GM12878 (cell line): ENCODE measurements around the gene VRK3. TPM values are rescaled to one million over a fixed set of nuclear protein-coding genes. Genes with fewer than 3 reads are reported as not detected.

Experiments
- EZH2 ChIP-seq: IDR thresholded peaks from 2 replicates; pipeline ENCODE4 v1.6.1; 2012; ENCODE audit warnings: low read depth, mild to moderate bottlenecking, control low read depth, inconsistent platforms, low read length, borderline replicate concordance; ENCODE audit not compliant: control insufficient read depth
- MEF2A ChIP-seq: IDR thresholded peaks from 2 replicates; pipeline ENCODE4 v1.6.1; 2011; ENCODE audit warnings: low read depth, mild to moderate bottlenecking, low read length, moderate library complexity; ENCODE audit not compliant: insufficient read depth
- NR2C1 ChIP-seq: fragments of 450-650 bp; IDR thresholded peaks from 2 replicates; pipeline ENCODE4 v1.6.1; 2017; ENCODE audit warnings: antibody characterized with exemption, mild to moderate bottlenecking, moderate library complexity
- NRF1 ChIP-seq: conservative IDR thresholded peaks from 2 replicates; pipeline ENCODE4 v1.6.1; 2011; ENCODE audit warnings: mild to moderate bottlenecking, low read depth, low read length, improper control_type of control experiment
- POLR2AphosphoS5 ChIP-seq: IDR thresholded peaks from 2 replicates; pipeline ENCODE4 v1.6.1; 2011; ENCODE audit warnings: mild to moderate bottlenecking, low read length, inconsistent platforms
- RB1 ChIP-seq: fragments of 450-650 bp; formaldehyde crosslinking; IDR thresholded peaks from 2 replicates; pipeline ENCODE4 v1.6.1; 2017; ENCODE audit warnings: mild to moderate bottlenecking, borderline replicate concordance
- RBBP5 ChIP-seq: fragments of 200-600 bp; sonication (generic); conservative IDR thresholded peaks from 2 replicates; pipeline ENCODE4 v1.6.1; 2016
- SIN3A ChIP-seq: IDR thresholded peaks from 2 replicates; pipeline ENCODE4 v1.6.1; 2012; ENCODE audit warnings: low read depth, low read length, improper control_type of control experiment
- TCF3 ChIP-seq: IDR thresholded peaks from 2 replicates; pipeline ENCODE4 v1.6.1; 2012; ENCODE audit warnings: low read depth, mild to moderate bottlenecking, low read length, borderline replicate concordance; ENCODE audit not compliant: insufficient read depth
- polyA plus RNA-seq, 11 experiments: library from polyadenylated mRNA; depleted of rRNA in 4 of 11; unstranded in 6 of 11; stranded (reverse) in 5 of 11; fragments of >200 nt; fragmentation: Nextera tagmentation in 4 of 11; fragmentation: Illumina TruSeq in 1 of 11; extraction: Ambion mirVana in 4 of 11; extraction: Trizol in 1 of 11; gene quantifications; 1 replicate in 1 of 11; 2 replicates in 10 of 11; pipeline versions ENCODE4 v1.2.1 to v1.2.3, GENCODE V29; 2011 to 2016; ENCODE audit warnings: inconsistent platforms in 2 of 11, missing spikeins in 2 of 11, low read depth in 1 of 11
- total RNA-seq, 4 experiments: library from RNA; depleted of rRNA in 3 of 4; stranded (reverse); fragments of >200 nt in 3 of 4; fragmentation: Illumina TruSeq in 1 of 4; extraction: Trizol in 1 of 4; gene quantifications; 2 replicates each; pipeline versions ENCODE4 v1.2.1 to v1.2.3, GENCODE V29; 2013 to 2021
- TF ChIP-seq, protein P1 (sequence below): fragments of 450-650 bp; IDR thresholded peaks from 2 replicates; pipeline ENCODE4 v1.6.1; 2016; ENCODE audit warnings: mild to moderate bottlenecking
- TF ChIP-seq, protein P2 (sequence below): IDR thresholded peaks from 2 replicates; pipeline ENCODE4 v1.6.1; 2012; ENCODE audit warnings: low read depth, low read length, improper control_type of control experiment
- TF ChIP-seq, protein P3 (sequence below): IDR thresholded peaks from 2 replicates; pipeline ENCODE4 v1.6.1; 2011; ENCODE audit warnings: borderline replicate concordance, low read depth, mild to moderate bottlenecking, moderate library complexity, mixed read lengths, low read length; ENCODE audit not compliant: insufficient read depth; ENCODE audit errors: extremely low read length
- TF ChIP-seq, protein P4 (sequence below): IDR thresholded peaks from 2 replicates; pipeline ENCODE4 v1.6.1; 2011; ENCODE audit warnings: low read depth, low read length, improper control_type of control experiment, borderline replicate concordance
- TF ChIP-seq, protein P5 (sequence below): fragments of 450-650 bp; formaldehyde crosslinking; IDR thresholded peaks from 2 replicates; pipeline ENCODE4 v1.4.0; 2020; ENCODE audit warnings: mild to moderate bottlenecking, moderate library complexity
- TF ChIP-seq, protein P6 (sequence below): IDR thresholded peaks from 2 replicates; pipeline ENCODE4 v1.6.1; 2012; ENCODE audit warnings: low read length, inconsistent platforms
- TF ChIP-seq, protein P7 (sequence below): fragments of 450-650 bp; IDR thresholded peaks from 2 replicates; pipeline ENCODE4 v1.6.1; 2018; ENCODE audit warnings: borderline replicate concordance, mild to moderate bottlenecking; ENCODE audit not compliant: partially characterized antibody

The VRK3 gene
- total and polyA plus RNA-seq, 10 of the 15 experiments (the other 5 are each of a cell fraction or from before 2014, with no cell fraction given) = 17.3 to 61.9 (median 35.5) TPM

DNA sequence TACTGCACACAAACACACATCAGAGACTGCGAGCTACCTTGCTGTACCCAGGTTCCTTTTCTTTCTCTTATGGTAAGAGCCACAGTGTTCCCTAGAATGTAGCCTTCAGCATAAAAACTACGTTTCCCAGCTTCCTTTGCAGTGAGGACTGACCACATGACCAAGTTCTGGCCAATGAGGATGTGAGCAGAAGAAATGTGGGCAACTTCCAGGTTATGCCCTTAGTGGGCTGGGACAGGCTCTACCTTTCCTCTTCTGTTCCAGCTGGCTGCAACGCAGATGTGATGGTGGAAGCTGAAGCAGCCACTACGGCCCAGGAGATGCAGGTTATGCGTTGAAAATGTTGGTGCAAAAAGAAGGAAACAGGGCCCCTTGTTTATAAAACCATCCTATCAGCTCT lies 27.5 kb downstream of the VRK3 start (continued):
- TF ChIP-seq TCF3 = no peak
- TF ChIP-seq, protein P1, sequence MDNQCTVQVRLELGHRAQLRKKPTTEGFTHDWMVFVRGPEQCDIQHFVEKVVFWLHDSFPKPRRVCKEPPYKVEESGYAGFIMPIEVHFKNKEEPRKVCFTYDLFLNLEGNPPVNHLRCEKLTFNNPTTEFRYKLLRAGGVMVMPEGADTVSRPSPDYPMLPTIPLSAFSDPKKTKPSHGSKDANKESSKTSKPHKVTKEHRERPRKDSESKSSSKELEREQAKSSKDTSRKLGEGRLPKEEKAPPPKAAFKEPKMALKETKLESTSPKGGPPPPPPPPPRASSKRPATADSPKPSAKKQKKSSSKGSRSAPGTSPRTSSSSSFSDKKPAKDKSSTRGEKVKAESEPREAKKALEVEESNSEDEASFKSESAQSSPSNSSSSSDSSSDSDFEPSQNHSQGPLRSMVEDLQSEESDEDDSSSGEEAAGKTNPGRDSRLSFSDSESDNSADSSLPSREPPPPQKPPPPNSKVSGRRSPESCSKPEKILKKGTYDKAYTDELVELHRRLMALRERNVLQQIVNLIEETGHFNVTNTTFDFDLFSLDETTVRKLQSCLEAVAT = no peak
- TF ChIP-seq, protein P2, sequence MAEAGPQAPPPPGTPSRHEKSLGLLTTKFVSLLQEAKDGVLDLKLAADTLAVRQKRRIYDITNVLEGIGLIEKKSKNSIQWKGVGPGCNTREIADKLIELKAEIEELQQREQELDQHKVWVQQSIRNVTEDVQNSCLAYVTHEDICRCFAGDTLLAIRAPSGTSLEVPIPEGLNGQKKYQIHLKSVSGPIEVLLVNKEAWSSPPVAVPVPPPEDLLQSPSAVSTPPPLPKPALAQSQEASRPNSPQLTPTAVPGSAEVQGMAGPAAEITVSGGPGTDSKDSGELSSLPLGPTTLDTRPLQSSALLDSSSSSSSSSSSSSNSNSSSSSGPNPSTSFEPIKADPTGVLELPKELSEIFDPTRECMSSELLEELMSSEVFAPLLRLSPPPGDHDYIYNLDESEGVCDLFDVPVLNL = no peak
- TF ChIP-seq RBBP5 = no peak
- no peak for TF ChIP-seq RB1
- TF ChIP-seq, protein P3, sequence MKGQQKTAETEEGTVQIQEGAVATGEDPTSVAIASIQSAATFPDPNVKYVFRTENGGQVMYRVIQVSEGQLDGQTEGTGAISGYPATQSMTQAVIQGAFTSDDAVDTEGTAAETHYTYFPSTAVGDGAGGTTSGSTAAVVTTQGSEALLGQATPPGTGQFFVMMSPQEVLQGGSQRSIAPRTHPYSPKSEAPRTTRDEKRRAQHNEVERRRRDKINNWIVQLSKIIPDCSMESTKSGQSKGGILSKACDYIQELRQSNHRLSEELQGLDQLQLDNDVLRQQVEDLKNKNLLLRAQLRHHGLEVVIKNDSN = peak; percentile 81
- TF ChIP-seq NR2C1 = peak; percentile 67
- TF ChIP-seq, protein P4, sequence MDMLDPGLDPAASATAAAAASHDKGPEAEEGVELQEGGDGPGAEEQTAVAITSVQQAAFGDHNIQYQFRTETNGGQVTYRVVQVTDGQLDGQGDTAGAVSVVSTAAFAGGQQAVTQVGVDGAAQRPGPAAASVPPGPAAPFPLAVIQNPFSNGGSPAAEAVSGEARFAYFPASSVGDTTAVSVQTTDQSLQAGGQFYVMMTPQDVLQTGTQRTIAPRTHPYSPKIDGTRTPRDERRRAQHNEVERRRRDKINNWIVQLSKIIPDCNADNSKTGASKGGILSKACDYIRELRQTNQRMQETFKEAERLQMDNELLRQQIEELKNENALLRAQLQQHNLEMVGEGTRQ = peak; percentile 60
- TF ChIP-seq, protein P5, sequence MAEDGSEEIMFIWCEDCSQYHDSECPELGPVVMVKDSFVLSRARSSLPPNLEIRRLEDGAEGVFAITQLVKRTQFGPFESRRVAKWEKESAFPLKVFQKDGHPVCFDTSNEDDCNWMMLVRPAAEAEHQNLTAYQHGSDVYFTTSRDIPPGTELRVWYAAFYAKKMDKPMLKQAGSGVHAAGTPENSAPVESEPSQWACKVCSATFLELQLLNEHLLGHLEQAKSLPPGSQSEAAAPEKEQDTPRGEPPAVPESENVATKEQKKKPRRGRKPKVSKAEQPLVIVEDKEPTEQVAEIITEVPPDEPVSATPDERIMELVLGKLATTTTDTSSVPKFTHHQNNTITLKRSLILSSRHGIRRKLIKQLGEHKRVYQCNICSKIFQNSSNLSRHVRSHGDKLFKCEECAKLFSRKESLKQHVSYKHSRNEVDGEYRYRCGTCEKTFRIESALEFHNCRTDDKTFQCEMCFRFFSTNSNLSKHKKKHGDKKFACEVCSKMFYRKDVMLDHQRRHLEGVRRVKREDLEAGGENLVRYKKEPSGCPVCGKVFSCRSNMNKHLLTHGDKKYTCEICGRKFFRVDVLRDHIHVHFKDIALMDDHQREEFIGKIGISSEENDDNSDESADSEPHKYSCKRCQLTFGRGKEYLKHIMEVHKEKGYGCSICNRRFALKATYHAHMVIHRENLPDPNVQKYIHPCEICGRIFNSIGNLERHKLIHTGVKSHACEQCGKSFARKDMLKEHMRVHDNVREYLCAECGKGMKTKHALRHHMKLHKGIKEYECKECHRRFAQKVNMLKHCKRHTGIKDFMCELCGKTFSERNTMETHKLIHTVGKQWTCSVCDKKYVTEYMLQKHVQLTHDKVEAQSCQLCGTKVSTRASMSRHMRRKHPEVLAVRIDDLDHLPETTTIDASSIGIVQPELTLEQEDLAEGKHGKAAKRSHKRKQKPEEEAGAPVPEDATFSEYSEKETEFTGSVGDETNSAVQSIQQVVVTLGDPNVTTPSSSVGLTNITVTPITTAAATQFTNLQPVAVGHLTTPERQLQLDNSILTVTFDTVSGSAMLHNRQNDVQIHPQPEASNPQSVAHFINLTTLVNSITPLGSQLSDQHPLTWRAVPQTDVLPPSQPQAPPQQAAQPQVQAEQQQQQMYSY (CRISPR knock-in tag) = no peak
- no peak for TF ChIP-seq POLR2AphosphoS5
- TF ChIP-seq EZH2 = no peak
- TF ChIP-seq, protein P6, sequence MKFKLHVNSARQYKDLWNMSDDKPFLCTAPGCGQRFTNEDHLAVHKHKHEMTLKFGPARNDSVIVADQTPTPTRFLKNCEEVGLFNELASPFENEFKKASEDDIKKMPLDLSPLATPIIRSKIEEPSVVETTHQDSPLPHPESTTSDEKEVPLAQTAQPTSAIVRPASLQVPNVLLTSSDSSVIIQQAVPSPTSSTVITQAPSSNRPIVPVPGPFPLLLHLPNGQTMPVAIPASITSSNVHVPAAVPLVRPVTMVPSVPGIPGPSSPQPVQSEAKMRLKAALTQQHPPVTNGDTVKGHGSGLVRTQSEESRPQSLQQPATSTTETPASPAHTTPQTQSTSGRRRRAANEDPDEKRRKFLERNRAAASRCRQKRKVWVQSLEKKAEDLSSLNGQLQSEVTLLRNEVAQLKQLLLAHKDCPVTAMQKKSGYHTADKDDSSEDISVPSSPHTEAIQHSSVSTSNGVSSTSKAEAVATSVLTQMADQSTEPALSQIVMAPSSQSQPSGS = no peak
- TF ChIP-seq NRF1 = no peak
- no peak for TF ChIP-seq SIN3A
- TF ChIP-seq, protein P7, sequence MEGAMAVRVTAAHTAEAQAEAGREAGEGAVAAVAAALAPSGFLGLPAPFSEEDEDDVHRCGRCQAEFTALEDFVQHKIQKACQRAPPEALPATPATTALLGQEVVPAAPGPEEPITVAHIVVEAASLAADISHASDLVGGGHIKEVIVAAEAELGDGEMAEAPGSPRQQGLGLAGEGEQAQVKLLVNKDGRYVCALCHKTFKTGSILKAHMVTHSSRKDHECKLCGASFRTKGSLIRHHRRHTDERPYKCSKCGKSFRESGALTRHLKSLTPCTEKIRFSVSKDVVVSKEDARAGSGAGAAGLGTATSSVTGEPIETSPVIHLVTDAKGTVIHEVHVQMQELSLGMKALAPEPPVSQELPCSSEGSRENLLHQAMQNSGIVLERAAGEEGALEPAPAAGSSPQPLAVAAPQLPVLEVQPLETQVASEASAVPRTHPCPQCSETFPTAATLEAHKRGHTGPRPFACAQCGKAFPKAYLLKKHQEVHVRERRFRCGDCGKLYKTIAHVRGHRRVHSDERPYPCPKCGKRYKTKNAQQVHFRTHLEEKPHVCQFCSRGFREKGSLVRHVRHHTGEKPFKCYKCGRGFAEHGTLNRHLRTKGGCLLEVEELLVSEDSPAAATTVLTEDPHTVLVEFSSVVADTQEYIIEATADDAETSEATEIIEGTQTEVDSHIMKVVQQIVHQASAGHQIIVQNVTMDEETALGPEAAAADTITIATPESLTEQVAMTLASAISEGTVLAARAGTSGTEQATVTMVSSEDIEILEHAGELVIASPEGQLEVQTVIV = no peak
- TF ChIP-seq MEF2A = no peak
